HepG2 (cell line): ENCODE measurements around the gene MFSD11. TPM values are rescaled to one million over a fixed set of nuclear protein-coding genes. Genes with fewer than 3 reads are reported as not detected.

Experiments used
- ADNP ChIP-seq: sonication (generic); formaldehyde crosslinking; IDR thresholded peaks from 2 replicates; pipeline ENCODE4 v1.4.0; 2020; ENCODE audit warnings: missing genetic modification reagents
- ARID3A ChIP-seq: IDR thresholded peaks from 2 replicates; pipeline ENCODE4 v1.6.1; 2012; ENCODE audit warnings: low read depth, low read length, improper control_type of control experiment
- ATF4 ChIP-seq, 2 experiments: fragments of 450-650 bp in 1 of 2; sonication (generic) in 1 of 2; formaldehyde crosslinking; IDR thresholded peaks; 2 replicates each; pipeline versions ENCODE4 v1.5.0 to v1.8.0; 2020 to 2022; ENCODE audit warnings: mild to moderate bottlenecking in 1 of 2, missing genetic modification reagents in 1 of 2
- CENPX ChIP-seq: sonication (generic); formaldehyde crosslinking; IDR thresholded peaks from 2 replicates; pipeline ENCODE4 v1.9.0; 2021; ENCODE audit warnings: mild to moderate bottlenecking, missing genetic modification reagents, moderate library complexity
- HIVEP1 ChIP-seq: sonication (generic); formaldehyde crosslinking; IDR thresholded peaks from 2 replicates; pipeline ENCODE4 v1.4.0; 2020; ENCODE audit warnings: mild to moderate bottlenecking, missing genetic modification reagents
- KAT8 ChIP-seq: IDR thresholded peaks from 2 replicates; pipeline ENCODE4 v1.6.1; 2016; ENCODE audit warnings: missing genetic modification reagents, missing compliant biosample characterization
- KDM4B ChIP-seq: sonication (generic); formaldehyde crosslinking; IDR thresholded peaks from 2 replicates; pipeline ENCODE4 v1.4.0; 2020; ENCODE audit warnings: missing genetic modification reagents
- MXI1 ChIP-seq: IDR thresholded peaks from 3 replicates; pipeline ENCODE4 v1.6.1; 2012; ENCODE audit warnings: low read depth, low read length, inconsistent platforms, borderline replicate concordance
- PAF1 ChIP-seq: IDR thresholded peaks from 2 replicates; pipeline ENCODE4 v1.6.1; 2016; ENCODE audit warnings: missing genetic modification reagents, missing compliant biosample characterization
- POLR2AphosphoS2 ChIP-seq: IDR thresholded peaks from 2 replicates; pipeline ENCODE4 v1.6.1; 2011; ENCODE audit warnings: low read depth, low read length, improper control_type of control experiment
- SNAPC4 ChIP-seq: sonication (generic); formaldehyde crosslinking; IDR thresholded peaks from 2 replicates; pipeline ENCODE4 v1.4.0; 2020; ENCODE audit warnings: mild to moderate bottlenecking, missing genetic modification reagents
- SOX5 ChIP-seq: IDR thresholded peaks from 2 replicates; pipeline ENCODE4 v1.6.1; 2016; ENCODE audit warnings: borderline replicate concordance
- SP5 ChIP-seq: IDR thresholded peaks from 2 replicates; pipeline ENCODE4 v1.6.1; 2016; ENCODE audit warnings: low read depth, borderline replicate concordance
- TAF15 ChIP-seq: fragments of 200-400 bp; formaldehyde crosslinking; IDR thresholded peaks from one replicate; pipeline ENCODE4 v1.6.1; 2018; ENCODE audit warnings: mild to moderate bottlenecking, low read depth, low read length; ENCODE audit not compliant: poor library complexity, severe bottlenecking
- TARDBP ChIP-seq: sonication (generic); formaldehyde crosslinking; IDR thresholded peaks from 2 replicates; pipeline ENCODE4 v1.8.0; 2022; ENCODE audit warnings: mild to moderate bottlenecking, missing genetic modification reagents
- U2AF2 ChIP-seq: fragments of 200-400 bp; formaldehyde crosslinking; IDR thresholded peaks from 2 replicates; pipeline ENCODE4 v1.6.1; 2017; ENCODE audit warnings: low read depth, mild to moderate bottlenecking, low read length
- ZBTB49 ChIP-seq: sonication (generic); formaldehyde crosslinking; IDR thresholded peaks from 2 replicates; pipeline ENCODE4 v1.4.0; 2020; ENCODE audit warnings: missing genetic modification reagents, borderline replicate concordance
- ZNF124 ChIP-seq: sonication (generic); formaldehyde crosslinking; IDR thresholded peaks from 2 replicates; pipeline ENCODE4 v1.4.0; 2020; ENCODE audit warnings: missing genetic modification reagents
- ZNF264 ChIP-seq: sonication (generic); formaldehyde crosslinking; IDR thresholded peaks from 2 replicates; pipeline ENCODE4 v1.4.0; 2020; ENCODE audit warnings: missing genetic modification reagents
- ZNF543 ChIP-seq: sonication (generic); formaldehyde crosslinking; IDR thresholded peaks from 2 replicates; pipeline ENCODE4 v1.4.0; 2020; ENCODE audit warnings: mild to moderate bottlenecking, missing genetic modification reagents
- polyA plus RNA-seq, 8 experiments: library from polyadenylated mRNA; depleted of rRNA in 3 of 8; stranded (reverse) in 7 of 8; unstranded in 1 of 8; fragments of >200 nt; fragmentation: Illumina TruSeq in 4 of 8; extraction: Trizol in 4 of 8; gene quantifications; 2 replicates each; pipeline versions ENCODE4 v1.2.1 to v1.2.3, GENCODE V29; 2011 to 2016; ENCODE audit warnings: low read depth in 4 of 8, missing spikeins in 1 of 8, mixed read lengths in 1 of 8; ENCODE audit not compliant: insufficient read depth in 1 of 8
- total RNA-seq, 5 experiments: library from RNA; depleted of rRNA; stranded (reverse); fragments of >200 nt; fragmentation: Illumina TruSeq; extraction: Trizol; gene quantifications; 2 replicates each; pipeline ENCODE4 v1.2.3, GENCODE V29; 2016; ENCODE audit warnings: low read depth in 1 of 5

MFSD11 gene
- total and polyA plus RNA-seq, 2 of the 13 experiments (the other 11 are each of a cell fraction or from before 2014, with no cell fraction given), result 26.1 to 36.3 TPM

GRCh38 chr17:76691379-76692191 lies 46.3 kb upstream of the MFSD11 start (continued):
- TF ChIP-seq SNAPC4 (CRISPR knock-in tag) (no peak), ZNF264 (CRISPR knock-in tag) (0 out of 2 replicates have a peak, but pooled peaks have one; percentile 64), ZNF124 (0 out of 2 replicates have a peak, but pooled peaks have one; percentile 48), KAT8 (CRISPR knock-in tag) (peak; percentile 83; the same call in 1 of the 2 replicates), U2AF2 (no peak), CENPX (CRISPR knock-in tag) (no peak), TARDBP (CRISPR knock-in tag) (peak; percentile 85; the same call in 1 of the 2 replicates), SP5 (CRISPR knock-in tag) (peak; percentile 76), PAF1 (CRISPR knock-in tag) (no peak), TAF15 (no peak), MXI1 (no peak; the same call in 2 of the 3 replicates), HIVEP1 (CRISPR knock-in tag) (no peak), POLR2AphosphoS2 (no peak), ARID3A (peak; percentile 85), KDM4B (CRISPR knock-in tag) (0 out of 2 replicates have a peak, but pooled peaks have one; percentile 10), ZNF543 (CRISPR knock-in tag) (no peak), ZBTB49 (CRISPR knock-in tag) (no peak), ATF4 (CRISPR knock-in tag; IDR thresholded peaks at IDR 0.05) (no peak), ADNP (CRISPR knock-in tag) (no peak), SOX5 (CRISPR knock-in tag) (peak; percentile 99)
